ENCODE data around the gene CASZ1.

Gene CASZ1

DNA sequence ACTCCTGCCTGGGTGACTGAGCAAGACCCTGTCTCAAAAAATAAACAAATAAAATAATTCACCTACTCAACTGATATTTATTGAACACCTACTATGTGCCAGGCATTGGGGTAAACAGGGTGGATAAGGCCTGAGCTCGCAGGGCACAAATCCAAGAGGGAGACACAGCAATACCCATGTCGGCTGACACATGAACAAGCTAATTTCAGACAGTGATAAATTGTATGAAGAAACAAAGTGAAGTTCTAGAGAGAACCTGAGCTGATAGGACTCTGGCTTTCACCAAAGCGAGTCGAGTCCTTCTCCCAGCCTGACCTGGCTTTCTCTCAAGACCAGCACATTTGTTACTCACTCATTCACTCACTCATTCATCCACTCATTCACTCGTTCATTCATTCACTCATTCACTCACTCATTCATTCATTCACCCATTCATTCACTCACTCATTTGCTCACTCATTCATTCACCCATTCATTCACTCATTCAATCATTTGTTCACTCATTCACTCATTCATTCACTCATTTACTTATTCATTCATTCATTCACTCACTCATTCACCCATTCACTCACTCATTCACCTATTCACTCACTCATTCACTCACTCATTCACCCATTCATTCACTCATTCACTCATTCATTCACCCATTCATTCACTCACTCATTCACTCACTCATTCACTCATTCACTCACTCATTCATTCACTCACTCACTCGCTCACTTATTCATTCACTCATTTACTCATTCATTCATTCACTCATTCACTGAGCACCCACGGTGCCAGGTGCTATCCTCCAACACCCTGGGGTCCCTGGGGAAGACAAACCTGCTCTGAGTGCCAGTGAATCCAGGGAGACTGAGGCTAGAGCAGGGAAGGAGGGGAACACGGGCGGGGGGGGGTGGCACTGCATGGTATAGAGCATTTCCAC, 37.4 kb upstream of the CASZ1 start:
- Histone ChIP-seq H3K4me1 (ENCODE audit: control insufficient read depth, insufficient read depth, low read length) (peaks cover 7% of the 10 kb centered on the region), H3K27me3 (ENCODE audit: control insufficient read depth, insufficient read depth, low read length) (no peaks in the 10 kb centered on the region), H3K4me3 (ENCODE audit: low read length) (no peak overlapping the region), H3K9me3 (ENCODE audit: control insufficient read depth, insufficient read depth, low read length) (no peaks in the 10 kb centered on the region), H3K36me3 (ENCODE audit: control insufficient read depth, insufficient read depth, low read length) (no peaks in the 10 kb centered on the region), H3K27ac (ENCODE audit: low read length) (no peak overlapping the region)
- no peak for DNase-seq (ENCODE audit: low read depth, low spot score)
- WGBS (ENCODE audit: insufficient coverage, insufficient read length), result no CpG with 5 or more reads among the region's 9 CpGs

GRCh38 chr1:10832703-10833102, 36.3 kb upstream of the CASZ1 start:
- WGBS (ENCODE audit: insufficient coverage, insufficient read length), result no CpG with 5 or more reads among the region's 3 CpGs
- Histone ChIP-seq H3K27me3 (ENCODE audit: control insufficient read depth, insufficient read depth, low read length) (no peaks in the 10 kb centered on the region), H3K27ac (ENCODE audit: low read length) (no peak overlapping the region), H3K4me1 (ENCODE audit: control insufficient read depth, insufficient read depth, low read length) (0 out of 2 replicates have a peak, but pooled peaks cover 2% of the 10 kb centered on the region), H3K4me3 (ENCODE audit: low read length) (no peak overlapping the region), H3K9me3 (ENCODE audit: control insufficient read depth, insufficient read depth, low read length) (no peaks in the 10 kb centered on the region), H3K36me3 (ENCODE audit: control insufficient read depth, insufficient read depth, low read length) (no peaks in the 10 kb centered on the region)
- no peak for DNase-seq (ENCODE audit: low read depth, low spot score)

DNA sequence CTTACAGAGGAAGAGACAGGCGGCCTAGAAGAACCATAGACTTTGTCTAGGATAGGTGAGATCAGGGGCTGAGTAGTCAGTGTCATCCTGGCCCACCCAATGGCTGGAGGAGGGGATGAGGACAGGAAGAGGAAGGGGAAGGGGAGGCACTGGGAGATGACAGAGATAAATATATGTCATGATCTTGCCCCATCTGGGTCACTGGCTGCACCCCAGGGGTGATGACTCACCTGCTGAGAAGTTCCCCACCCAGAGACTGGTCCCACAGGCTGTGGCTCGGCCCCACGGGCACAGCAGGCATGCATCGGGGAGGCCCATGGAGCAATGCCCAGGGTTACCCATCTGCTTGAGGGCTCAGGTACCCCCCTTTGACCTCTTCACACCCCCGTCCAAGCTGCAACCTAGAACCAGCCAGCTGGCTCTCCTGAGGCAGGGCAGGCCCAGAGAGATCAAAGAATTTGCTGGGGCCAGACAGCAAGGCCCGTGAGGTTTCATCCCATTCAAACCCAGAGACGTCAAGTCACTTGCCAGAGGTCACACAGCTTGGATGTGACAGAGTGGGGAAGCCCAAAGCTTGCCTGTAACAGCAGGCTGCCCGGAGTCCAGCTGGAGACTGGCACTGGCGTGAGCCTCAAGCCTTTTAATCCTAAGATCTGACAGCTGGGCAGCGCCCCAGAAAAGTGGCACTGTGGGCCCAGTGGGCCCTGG, 34.7 kb upstream of the CASZ1 start:
- no CpG with 5 or more reads among the region's 10 CpGs for WGBS (ENCODE audit: insufficient coverage, insufficient read length)
- Histone ChIP-seq H3K4me3 (ENCODE audit: low read length) (no peak overlapping the region), H3K27me3 (ENCODE audit: control insufficient read depth, insufficient read depth, low read length) (no peaks in the 10 kb centered on the region), H3K9me3 (ENCODE audit: control insufficient read depth, insufficient read depth, low read length) (no peaks in the 10 kb centered on the region), H3K4me1 (ENCODE audit: control insufficient read depth, insufficient read depth, low read length) (no peaks in the 10 kb centered on the region), H3K36me3 (ENCODE audit: control insufficient read depth, insufficient read depth, low read length) (no peaks in the 10 kb centered on the region), H3K27ac (ENCODE audit: low read length) (no peak overlapping the region)
- DNase-seq (ENCODE audit: low read depth, low spot score), result no peak

GRCh38 chr1:10829965-10830515, 33.6 kb upstream of the CASZ1 start:
- Histone ChIP-seq H3K27me3 (ENCODE audit: control insufficient read depth, insufficient read depth, low read length) (no peaks in the 10 kb centered on the region), H3K4me1 (ENCODE audit: control insufficient read depth, insufficient read depth, low read length) (no peaks in the 10 kb centered on the region; the same call in 1 of the 2 replicates), H3K4me3 (ENCODE audit: low read length) (no peak overlapping the region), H3K9me3 (ENCODE audit: control insufficient read depth, insufficient read depth, low read length) (no peaks in the 10 kb centered on the region), H3K27ac (ENCODE audit: low read length) (no peak overlapping the region), H3K36me3 (ENCODE audit: control insufficient read depth, insufficient read depth, low read length) (no peaks in the 10 kb centered on the region)
- no CpG with 5 or more reads among the region's 17 CpGs for WGBS (ENCODE audit: insufficient coverage, insufficient read length)
- DNase-seq (ENCODE audit: low read depth, low spot score), result no peak

GRCh38 chr1:10829067-10829818, 32.8 kb upstream of the CASZ1 start:
- no peaks in the 10 kb centered on the region for H3K36me3 ChIP-seq (ENCODE audit: control insufficient read depth, insufficient read depth, low read length)
- no peaks in the 10 kb centered on the region for H3K9me3 ChIP-seq (ENCODE audit: control insufficient read depth, insufficient read depth, low read length)
- no peak overlapping the region for H3K4me3 ChIP-seq (ENCODE audit: low read length)
- H3K27ac ChIP-seq (ENCODE audit: low read length), result no peak overlapping the region
- H3K4me1 ChIP-seq (ENCODE audit: control insufficient read depth, insufficient read depth, low read length), result peaks cover 2% of the 10 kb centered on the region; the same call in 1 of the 2 replicates
- DNase-seq (ENCODE audit: low read depth, low spot score), result no peak
- WGBS (ENCODE audit: insufficient coverage, insufficient read length), result no CpG with 5 or more reads among the region's 14 CpGs
- H3K27me3 ChIP-seq (ENCODE audit: control insufficient read depth, insufficient read depth, low read length), result no peaks in the 10 kb centered on the region

DNA sequence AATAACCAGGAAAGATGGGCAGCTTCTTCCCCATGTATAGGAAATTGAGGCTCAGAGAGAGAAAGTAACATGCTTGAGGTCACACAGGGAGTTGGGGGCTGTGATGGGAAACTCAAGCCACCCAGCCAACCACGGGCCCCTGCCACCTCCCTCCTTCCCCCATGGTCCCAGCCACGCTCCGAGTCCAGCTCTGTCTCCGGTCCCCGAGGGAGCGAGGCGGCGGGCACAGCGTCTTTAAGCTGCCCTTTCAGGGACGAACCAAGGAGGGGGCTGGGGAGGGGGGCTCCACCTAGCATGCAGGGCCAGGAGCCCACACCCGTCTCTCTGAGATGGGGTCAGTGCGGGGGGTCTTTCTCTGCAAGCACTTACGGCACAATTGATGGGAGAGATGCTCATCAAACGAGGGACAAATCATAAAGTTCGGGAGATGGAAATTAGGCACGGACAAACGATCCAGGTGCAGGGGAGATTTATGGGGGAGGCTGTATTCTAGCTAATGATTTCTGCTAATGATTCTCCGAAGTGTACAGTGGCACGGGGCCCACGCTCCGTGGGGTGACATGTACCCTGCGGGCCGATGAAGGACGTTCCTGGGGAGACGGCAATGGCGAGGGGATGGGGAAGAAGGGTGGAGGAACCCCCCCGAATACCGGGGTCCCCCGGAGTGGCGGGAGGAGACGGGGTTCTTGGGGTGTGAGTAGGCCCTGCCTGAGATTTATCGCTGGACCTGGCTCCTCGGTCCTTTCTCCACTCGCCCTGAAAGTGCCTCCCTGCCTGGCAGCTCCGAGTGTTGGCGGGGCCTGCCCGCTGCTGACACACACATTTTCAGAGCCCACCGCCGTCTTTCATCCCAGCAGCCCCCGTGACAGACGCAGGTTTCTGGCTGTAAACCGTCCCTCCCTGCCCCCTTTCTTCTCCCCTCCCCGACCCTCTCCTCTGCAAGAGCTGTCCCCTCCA, 31.2 kb upstream of the CASZ1 start:
- peaks cover 2% of the 10 kb centered on the region; the same call in 1 of the 2 replicates for H3K4me1 ChIP-seq (ENCODE audit: control insufficient read depth, insufficient read depth, low read length)
- no peak for DNase-seq (ENCODE audit: low read depth, low spot score)
- no peaks in the 10 kb centered on the region for H3K36me3 ChIP-seq (ENCODE audit: control insufficient read depth, insufficient read depth, low read length)
- no CpG with 5 or more reads among the region's 43 CpGs for WGBS (ENCODE audit: insufficient coverage, insufficient read length)
- H3K9me3 ChIP-seq (ENCODE audit: control insufficient read depth, insufficient read depth, low read length), result no peaks in the 10 kb centered on the region
- H3K27me3 ChIP-seq (ENCODE audit: control insufficient read depth, insufficient read depth, low read length), result no peaks in the 10 kb centered on the region
- H3K27ac ChIP-seq (ENCODE audit: low read length), result no peak overlapping the region
- no peak overlapping the region for H3K4me3 ChIP-seq (ENCODE audit: low read length)

DNA sequence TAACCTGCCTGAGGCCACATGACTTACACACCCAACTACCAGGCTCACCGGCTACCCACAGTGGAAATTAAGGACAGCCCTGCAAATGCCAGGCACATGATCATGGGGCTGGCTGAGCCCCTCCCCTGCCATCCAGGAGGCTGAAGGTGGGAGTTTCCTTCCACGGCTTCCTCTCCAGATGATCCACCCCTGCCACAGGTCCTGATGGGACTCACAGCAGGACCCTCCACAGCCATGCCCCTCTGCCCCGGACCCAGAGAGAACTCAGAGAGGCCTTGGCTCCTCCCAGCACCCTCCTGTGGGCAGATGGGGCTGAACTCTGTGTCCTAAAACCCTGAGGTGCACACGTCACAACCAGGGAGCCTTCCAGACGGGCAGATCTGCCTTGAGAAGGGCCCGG, 29.1 kb upstream of the CASZ1 start:
- no peak overlapping the region for H3K4me3 ChIP-seq (ENCODE audit: low read length)

GRCh38 chr1:10824821-10825540, 28.5 kb upstream of the CASZ1 start:
- H3K36me3 ChIP-seq (ENCODE audit: control insufficient read depth, insufficient read depth, low read length), result no peaks in the 10 kb centered on the region
- H3K9me3 ChIP-seq (ENCODE audit: control insufficient read depth, insufficient read depth, low read length), result no peaks in the 10 kb centered on the region
- no peak overlapping the region for H3K27ac ChIP-seq (ENCODE audit: low read length)
- WGBS (ENCODE audit: insufficient coverage, insufficient read length), result no CpG with 5 or more reads among the region's 19 CpGs
- no peak overlapping the region; the same call in 1 of the 2 replicates for H3K4me3 ChIP-seq (ENCODE audit: low read length)
- no peaks in the 10 kb centered on the region for H3K27me3 ChIP-seq (ENCODE audit: control insufficient read depth, insufficient read depth, low read length)
- H3K4me1 ChIP-seq (ENCODE audit: control insufficient read depth, insufficient read depth, low read length), result peaks cover 2% of the 10 kb centered on the region; the same call in 1 of the 2 replicates
- DNase-seq (ENCODE audit: low read depth, low spot score), result no peak

More for the DNA sequence above, 29.1 kb upstream of the CASZ1 start:
- Histone ChIP-seq H3K27ac (ENCODE audit: low read length) (no peak overlapping the region), H3K27me3 (ENCODE audit: control insufficient read depth, insufficient read depth, low read length) (no peaks in the 10 kb centered on the region), H3K4me1 (ENCODE audit: control insufficient read depth, insufficient read depth, low read length) (peaks cover 2% of the 10 kb centered on the region; the same call in 1 of the 2 replicates), H3K9me3 (ENCODE audit: control insufficient read depth, insufficient read depth, low read length) (no peaks in the 10 kb centered on the region), H3K36me3 (ENCODE audit: control insufficient read depth, insufficient read depth, low read length) (no peaks in the 10 kb centered on the region)
- WGBS (ENCODE audit: insufficient coverage, insufficient read length), result no CpG with 5 or more reads among the region's 6 CpGs
- DNase-seq (ENCODE audit: low read depth, low spot score), result no peak

DNA sequence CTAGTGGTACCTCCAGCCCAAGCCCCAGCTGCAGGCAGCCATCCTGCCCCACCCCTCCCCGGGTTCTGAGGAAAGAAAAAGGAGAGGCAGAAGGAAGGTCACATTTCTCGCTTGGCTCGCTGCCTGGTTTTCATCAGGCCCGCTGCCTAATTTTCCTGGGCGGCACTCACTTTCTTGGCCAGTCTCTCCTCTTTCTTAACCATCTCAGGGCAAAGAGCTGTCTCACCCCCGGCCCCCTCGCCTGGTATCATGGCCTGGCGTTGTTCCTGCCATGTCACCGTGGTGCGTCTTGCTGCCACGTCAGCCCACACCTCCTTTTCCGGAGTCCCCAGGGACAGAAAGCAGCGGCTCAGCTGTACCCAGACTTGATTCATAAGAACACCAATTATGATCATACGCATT, 26.6 kb upstream of the CASZ1 start:
- peaks cover 2% of the 10 kb centered on the region; the same call in 1 of the 2 replicates for H3K4me1 ChIP-seq (ENCODE audit: control insufficient read depth, insufficient read depth, low read length)
- no peak overlapping the region for H3K4me3 ChIP-seq (ENCODE audit: low read length)
- WGBS (ENCODE audit: insufficient coverage, insufficient read length), result no CpG with 5 or more reads among the region's 14 CpGs
- DNase-seq (ENCODE audit: low read depth, low spot score), result no peak
- H3K9me3 ChIP-seq (ENCODE audit: control insufficient read depth, insufficient read depth, low read length), result no peaks in the 10 kb centered on the region
- H3K27me3 ChIP-seq (ENCODE audit: control insufficient read depth, insufficient read depth, low read length), result no peaks in the 10 kb centered on the region
- no peak overlapping the region for H3K27ac ChIP-seq (ENCODE audit: low read length)
- no peaks in the 10 kb centered on the region for H3K36me3 ChIP-seq (ENCODE audit: control insufficient read depth, insufficient read depth, low read length)

Measured in iPS DF 6.9 (cell line).